Stimulated activated CD8-positive, alpha-beta memory T cell treated with anti-CD3 and anti-CD28 coated beads, Interleukin-12 subunit alpha, Interleukin-12 subunit beta, amount 100 ng/mL, for 24 hours (primary cell): ENCODE results near the gene WDR91.

Experiments
- DNase-seq: peaks from one replicate; pipeline ENCODE4 v3.0.0-alpha.2; 2020; ENCODE audit errors: extremely low read depth

WDR91 gene

GRCh38 chr7:135160858-135161653, 50.3 kb downstream of the WDR91 start:
- no peak for DNase-seq

GRCh38 chr7:135160098-135160857, 51.0 kb downstream of the WDR91 start:
- no peak for DNase-seq

DNA sequence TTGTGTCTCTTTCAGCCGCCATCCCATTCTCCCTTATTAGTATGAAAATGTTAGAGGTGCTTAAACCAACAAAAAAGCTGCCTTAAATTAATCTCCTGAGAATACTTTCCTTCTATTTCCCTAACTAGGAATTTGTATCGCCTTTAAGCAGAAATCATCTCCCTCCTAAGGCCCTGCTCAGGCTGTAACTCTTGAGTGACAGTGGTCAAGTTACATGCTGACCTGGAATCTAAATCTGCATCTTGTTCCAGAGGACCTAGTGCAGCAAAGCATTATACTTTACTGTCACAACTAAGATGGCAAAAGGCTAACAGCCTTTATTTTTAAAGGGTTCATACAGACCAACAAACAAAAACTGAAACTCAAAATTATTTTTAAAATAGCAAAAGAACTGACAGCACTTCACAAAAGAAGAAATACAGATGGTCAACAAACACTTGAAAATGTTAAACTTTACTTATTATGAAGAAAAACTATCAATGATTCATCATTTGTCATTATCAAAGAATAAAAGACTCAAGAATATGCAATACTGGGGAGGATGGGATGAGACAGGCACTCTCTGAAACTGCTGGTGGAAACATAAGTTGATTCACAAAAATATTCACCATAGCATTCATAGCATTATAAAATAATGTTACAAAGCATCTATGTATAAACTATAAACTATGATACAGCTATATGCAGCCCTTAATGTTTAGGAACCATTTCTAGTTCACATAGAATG, 51.8 kb downstream of the WDR91 start:
- no peak for DNase-seq

DNA sequence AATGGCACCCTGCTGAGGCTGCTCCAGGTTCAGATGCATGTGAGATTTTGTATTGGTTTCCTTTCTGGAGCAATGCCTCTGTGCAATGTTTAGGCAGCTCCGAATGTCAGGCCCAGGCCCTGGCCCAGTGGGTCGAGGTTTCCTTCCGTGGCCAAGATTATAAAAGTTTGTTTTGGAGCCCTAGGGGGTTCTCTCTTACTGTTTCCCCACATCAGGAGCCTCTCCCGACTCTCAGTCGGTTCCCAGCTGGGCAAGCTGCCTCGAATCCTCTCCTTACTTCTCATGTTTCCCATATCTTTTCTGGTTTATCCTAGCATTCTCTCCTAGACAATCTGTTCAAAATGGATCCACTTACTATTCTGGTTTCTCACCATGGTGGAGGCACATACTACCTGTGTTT, 52.5 kb downstream of the WDR91 start:
- no peak for DNase-seq

DNA sequence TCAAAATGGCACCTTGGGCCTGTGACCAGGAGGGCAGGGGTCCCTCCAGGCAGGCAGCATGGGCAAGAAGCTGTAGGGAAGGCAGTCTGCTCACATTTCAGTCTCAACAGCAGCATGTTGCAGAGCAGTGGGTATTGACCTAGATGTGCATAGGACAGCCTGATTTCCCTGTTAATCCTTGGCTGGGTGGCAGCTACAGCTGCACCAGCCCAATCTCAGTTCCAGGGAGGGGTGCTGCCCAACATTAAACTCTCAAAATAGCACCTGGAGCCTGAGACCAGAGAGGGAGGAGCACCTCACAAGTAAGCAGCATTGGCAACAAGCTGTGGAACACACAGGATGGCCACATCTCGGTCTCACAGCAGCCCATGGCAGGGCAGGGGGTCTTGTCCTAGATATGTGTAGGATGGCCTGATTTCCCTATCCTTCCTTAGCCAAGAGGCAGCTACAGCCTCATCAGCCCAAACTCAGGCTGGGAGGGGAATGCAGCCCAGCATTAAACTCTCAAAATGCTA, 53.1 kb downstream of the WDR91 start:
- no peak for DNase-seq

DNA sequence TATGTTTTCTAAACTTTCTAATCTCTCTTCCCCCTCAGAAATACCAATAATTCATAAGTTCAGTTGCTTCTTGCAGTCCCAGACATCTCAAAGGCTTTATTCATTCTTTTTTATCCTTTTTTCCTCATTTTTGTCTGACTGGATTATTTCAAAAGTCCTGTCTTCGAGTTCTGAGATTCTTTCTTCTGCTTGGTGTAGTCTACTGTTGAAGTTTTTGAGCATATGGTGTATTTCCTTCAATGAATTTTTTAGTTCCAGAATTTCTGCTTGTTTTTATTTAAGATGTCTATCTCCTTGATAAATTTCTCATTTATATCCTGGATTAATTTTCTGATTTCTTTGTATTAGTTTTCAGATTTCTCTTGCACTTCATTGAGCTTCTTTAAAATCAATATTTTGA, 55.0 kb downstream of the WDR91 start:
- no peak for DNase-seq

DNA sequence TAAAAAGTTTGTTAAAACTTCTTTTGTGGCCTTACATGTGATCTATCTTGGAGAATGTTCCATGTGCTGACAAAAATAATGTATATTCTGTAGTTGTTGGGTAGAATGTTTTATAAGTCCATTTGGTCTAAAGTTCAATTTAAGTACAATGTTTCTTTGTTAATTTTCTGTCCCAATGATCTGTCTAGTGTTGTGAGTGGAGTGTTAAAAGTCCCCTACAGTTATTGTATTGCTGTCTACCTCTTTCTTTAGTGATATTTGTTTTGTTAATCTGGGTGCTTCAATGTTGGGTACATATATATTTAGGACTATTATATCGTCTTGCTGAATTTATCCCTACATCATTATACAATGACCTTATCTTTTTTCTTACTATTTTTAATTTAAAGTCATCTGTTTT, 56.6 kb downstream of the WDR91 start:
- no peak for DNase-seq

- no peak for DNase-seq
These were observed 58.9 kb downstream of the WDR91 start for GRCh38 chr7:135152442-135152841.

DNA sequence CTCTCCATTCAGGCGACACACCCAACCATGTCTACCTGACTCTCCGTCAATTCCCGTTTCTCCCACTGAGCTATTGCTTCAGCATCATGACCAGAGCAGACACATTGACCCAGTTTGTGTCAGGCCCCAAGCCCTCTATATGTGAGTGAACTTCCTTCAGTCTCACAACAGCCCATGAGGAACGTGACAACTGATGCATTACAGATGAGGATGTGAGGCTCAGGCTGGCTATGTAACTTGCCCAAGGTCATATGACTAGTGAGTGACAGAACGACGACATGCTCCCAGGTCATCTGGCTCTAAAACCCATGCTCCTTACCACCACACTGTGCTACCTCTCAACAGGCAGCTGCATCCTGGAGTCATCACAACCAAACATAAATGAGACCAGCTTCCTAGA, 59.8 kb downstream of the WDR91 start:
- no peak for DNase-seq

- DNase-seq = no peak
These were observed 60.2 kb downstream of the WDR91 start for GRCh38 chr7:135151132-135151531.

GRCh38 chr7:135150072-135150782, 61.1 kb downstream of the WDR91 start:
- DNase-seq = no peak

DNA sequence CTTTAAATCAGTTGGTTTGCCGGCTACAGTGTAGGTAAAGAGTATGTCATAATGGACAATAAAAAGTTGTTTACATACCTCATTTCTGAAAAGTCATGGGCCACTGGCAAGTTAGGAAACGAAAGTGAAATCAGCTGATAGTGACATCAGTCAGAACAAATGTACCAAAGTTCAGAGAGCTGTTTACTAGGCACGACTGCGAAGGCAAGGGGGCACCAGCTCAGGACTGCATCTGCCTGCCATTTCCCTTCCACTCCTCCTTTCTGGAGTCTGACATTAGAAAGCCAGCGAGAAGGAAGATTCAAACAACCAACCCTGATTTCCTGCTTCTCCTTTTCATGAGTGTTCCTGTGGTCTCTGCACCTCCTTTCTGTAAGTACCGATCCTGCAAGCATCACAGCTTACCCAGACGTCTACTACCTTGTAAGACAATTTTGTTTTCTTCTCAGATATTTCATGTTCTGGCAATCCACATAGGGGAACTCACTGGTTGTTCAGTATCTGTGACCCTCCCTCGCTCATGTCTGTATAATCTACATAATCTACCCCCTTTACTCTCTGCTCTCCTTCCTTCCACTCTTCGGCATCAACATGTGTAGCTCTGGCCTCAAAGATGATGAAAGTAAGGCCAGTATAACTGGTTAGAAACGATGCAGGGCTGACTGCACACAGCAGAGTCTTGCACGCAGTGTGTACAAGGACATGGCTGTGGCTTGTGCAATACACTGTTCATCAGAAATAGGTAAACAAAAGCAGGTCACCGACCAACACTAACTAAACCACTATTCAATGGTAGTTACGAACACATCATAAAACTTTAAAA, 63.2 kb downstream of the WDR91 start, which contains the start of gene TMEM140:
TMEM140 (plus strand) TSS at position 174 of the 823 bp plus-strand sequence. CDS start 16,370 bp downstream, outside the sequence.
- DNase-seq = no peak

GRCh38 chr7:135147341-135147898, 63.9 kb downstream of the WDR91 start:
- no peak for DNase-seq

DNA sequence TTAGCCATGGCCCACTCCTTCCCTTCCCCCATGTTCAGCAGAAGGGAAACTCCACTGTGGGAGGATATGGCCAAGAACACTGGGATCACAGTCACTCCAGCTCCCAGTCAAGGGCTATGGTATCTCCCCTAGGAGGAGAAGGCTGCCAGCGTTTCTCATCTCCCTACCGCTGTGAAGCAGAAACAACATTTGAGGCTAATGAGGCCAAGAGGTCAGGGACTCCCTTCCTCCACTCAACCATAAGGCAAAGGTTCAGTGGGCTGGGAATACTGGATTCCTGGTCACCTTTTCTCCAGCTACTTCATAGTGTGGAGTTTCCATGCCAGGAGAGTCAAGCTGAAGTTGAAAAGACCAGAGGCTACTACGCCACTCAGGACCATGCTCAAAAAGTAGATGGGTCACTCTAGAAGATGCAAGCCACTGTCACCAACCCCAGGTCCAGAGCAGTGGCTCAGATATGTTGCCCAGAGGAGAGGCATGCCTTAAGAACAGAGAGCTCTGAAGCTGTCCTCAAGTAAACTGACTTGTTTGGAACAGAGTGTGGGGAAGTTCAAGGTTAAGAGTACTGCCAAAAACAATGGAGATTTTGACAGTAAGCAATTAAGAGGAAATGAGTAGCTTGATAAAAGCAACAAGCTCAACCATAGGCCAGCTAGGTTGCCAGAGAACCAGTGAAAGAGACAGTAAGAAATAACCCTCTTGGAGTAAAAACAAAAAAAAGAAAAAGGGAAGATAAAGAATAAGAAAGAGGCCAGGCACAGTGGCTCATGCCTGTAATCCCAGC, 67.2 kb downstream of the WDR91 start:
- DNase-seq = no peak
